Lung (tissue), 12 donors: Measurements from ENCODE around the gene EML1. TPM values are rescaled to one million over a fixed set of nuclear protein-coding genes. Genes with fewer than 3 reads are reported as not detected.

ENCODE experiments used
- ATAC-seq: fragments of 200-7000 bp; cut with Tn5 transposase; one replicate; pipeline ENCODE4 v1.9.1; 2020; ENCODE audit warnings: moderate number of reproducible peaks; ENCODE audit not compliant: insufficient read depth, low FRiP score
- DNase-seq, 3 donors: peaks; one replicate each; pipeline ENCODE4 v3.0.0-alpha.2; 2013 to 2017
- H3K27ac ChIP-seq, 2 donors: one replicate each; pipeline ENCODE4 v1.5.1; 2013; ENCODE audit warnings: mild to moderate bottlenecking in 2 of 2, moderate library complexity in 2 of 2, control low read depth in 1 of 2, inconsistent platforms in 1 of 2, low read depth in 1 of 2, low read length in 1 of 2
- H3K27me3 ChIP-seq, 3 donors: one replicate each; pipeline ENCODE4 v1.5.1; 2013; ENCODE audit warnings: low read length in 2 of 3; ENCODE audit not compliant: control insufficient read depth in 3 of 3, insufficient read depth in 3 of 3
- H3K36me3 ChIP-seq, 4 donors: one replicate each; pipeline ENCODE4 v1.5.1; 2013; ENCODE audit warnings: low read length in 4 of 4, mild to moderate bottlenecking in 1 of 4, moderate library complexity in 1 of 4; ENCODE audit not compliant: control insufficient read depth in 4 of 4, insufficient read depth in 4 of 4
- H3K4me1 ChIP-seq, 5 donors: one replicate each; pipeline ENCODE4 v1.5.1; 2013; ENCODE audit warnings: low read length in 5 of 5, mild to moderate bottlenecking in 2 of 5, moderate library complexity in 1 of 5; ENCODE audit not compliant: control insufficient read depth in 5 of 5, insufficient read depth in 5 of 5
- H3K4me3 ChIP-seq: one replicate; pipeline ENCODE4 v1.5.1; 2013; ENCODE audit warnings: mild to moderate bottlenecking, control low read depth, moderate library complexity
- H3K9ac ChIP-seq, 2 donors: one replicate each; pipeline ENCODE4 v1.5.1; 2013; ENCODE audit warnings: low read length in 2 of 2, control low read depth in 1 of 2; ENCODE audit not compliant: insufficient read depth in 1 of 2
- H3K9me3 ChIP-seq, 4 donors: one replicate each; pipeline ENCODE4 v1.5.1; 2013; ENCODE audit warnings: low read length in 3 of 4, mild to moderate bottlenecking in 1 of 4, moderate library complexity in 1 of 4; ENCODE audit not compliant: control insufficient read depth in 4 of 4, insufficient read depth in 3 of 4
- WGBS, 2 donors: extraction: QIAGEN DNeasy Blood & Tissue Kit; methylation state at CpG; one replicate each; pipeline ENCODE4 v1.1.7; 2013; 5-methylcytosine and 5-hydroxymethylcytosine counted together
- polyA plus RNA-seq, 2 donors: library from polyadenylated mRNA; stranded (reverse); fragments of 200-250 nt; gene quantifications; one replicate each; pipeline ENCODE4 v1.2.1, GENCODE V29; 2013
- total RNA-seq, 2 donors: library from RNA; depleted of rRNA in 1 of 2; stranded (reverse); fragments of >200 nt in 1 of 2; gene quantifications; one replicate each; pipeline ENCODE4 v1.2.1, GENCODE V29; 2014 to 2021
- TF ChIP-seq, protein P1 (sequence below): IDR thresholded peaks from 2 replicates; pipeline ENCODE4 v1.5.1; 2012; ENCODE audit warnings: mild to moderate bottlenecking; ENCODE audit errors: control extremely low read depth, extremely low read depth
- donor health status: control.
- donor health status: control.
- donor health status: Bipolar disorder and iron deficiency.
- donor health status: healthy.
- donor health status: DM: yes; HTN: yes; CAD: no.

EML1 gene
- total and polyA plus RNA-seq, 4 donors = 6.7 to 88.0 (median 22.8) TPM

DNA sequence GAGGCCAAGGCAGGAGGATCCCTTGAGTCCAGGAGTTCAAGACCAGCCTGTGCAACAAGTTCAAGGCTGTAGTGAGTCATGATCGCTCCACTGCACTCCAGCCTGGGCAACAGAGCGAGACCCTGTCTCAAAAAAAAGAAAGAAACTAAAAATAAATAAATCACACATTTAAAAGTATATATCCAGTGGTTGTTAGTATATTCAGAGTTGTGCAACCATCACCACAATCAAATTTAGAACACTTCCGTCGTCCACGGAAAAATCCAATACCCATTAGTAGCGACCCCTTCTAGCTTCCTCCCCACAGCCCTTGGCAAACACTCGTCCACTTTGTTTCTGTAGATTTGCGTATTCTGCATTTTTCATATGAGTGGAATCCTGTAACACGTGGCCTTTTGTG is 44.7 kb upstream of the EML1 start:
- 70 to 78% methylated on average over 9 of the region's 9 CpGs for WGBS, 2 donors
- Histone ChIP-seq H3K4me1 (peaks cover 14 to 47% (median 17%) of the 10 kb centered on the region in 5 donors), H3K27ac (no peak overlapping the region), H3K36me3 (no peaks in the 10 kb centered on the region), H3K9me3 (no peaks in the 10 kb centered on the region), H3K9ac (no peak overlapping the region), H3K27me3 (peaks cover 0 to 4% (median 0%) of the 10 kb centered on the region in 3 donors), H3K4me3 (no peak overlapping the region)
- DNase-seq = no peak
- ATAC-seq = no peak
- TF ChIP-seq, protein P1, sequence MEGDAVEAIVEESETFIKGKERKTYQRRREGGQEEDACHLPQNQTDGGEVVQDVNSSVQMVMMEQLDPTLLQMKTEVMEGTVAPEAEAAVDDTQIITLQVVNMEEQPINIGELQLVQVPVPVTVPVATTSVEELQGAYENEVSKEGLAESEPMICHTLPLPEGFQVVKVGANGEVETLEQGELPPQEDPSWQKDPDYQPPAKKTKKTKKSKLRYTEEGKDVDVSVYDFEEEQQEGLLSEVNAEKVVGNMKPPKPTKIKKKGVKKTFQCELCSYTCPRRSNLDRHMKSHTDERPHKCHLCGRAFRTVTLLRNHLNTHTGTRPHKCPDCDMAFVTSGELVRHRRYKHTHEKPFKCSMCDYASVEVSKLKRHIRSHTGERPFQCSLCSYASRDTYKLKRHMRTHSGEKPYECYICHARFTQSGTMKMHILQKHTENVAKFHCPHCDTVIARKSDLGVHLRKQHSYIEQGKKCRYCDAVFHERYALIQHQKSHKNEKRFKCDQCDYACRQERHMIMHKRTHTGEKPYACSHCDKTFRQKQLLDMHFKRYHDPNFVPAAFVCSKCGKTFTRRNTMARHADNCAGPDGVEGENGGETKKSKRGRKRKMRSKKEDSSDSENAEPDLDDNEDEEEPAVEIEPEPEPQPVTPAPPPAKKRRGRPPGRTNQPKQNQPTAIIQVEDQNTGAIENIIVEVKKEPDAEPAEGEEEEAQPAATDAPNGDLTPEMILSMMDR = no peak

DNA sequence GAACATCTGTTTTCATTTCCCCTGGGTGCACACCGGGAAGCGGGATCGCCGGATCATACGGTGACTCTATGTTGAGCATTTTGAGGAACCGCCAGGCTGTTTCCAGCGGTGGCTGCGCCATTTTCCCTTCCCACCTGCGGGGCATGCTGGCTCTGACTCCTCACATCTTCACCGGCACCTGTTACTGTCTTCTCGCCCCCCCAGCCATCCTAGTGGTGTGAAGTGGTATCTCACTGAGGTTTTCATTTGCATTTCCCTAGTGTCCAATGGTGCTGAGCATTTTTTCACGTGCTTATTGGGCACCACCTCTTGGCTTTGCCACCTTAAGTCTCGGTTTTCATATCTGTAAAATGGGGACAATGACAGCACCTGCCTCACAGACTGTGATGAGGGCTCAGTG is 44.1 kb upstream of the EML1 start:
- H3K27me3 ChIP-seq = peaks cover 0 to 4% (median 0%) of the 10 kb centered on the region in 3 donors
- TF ChIP-seq, protein P1 = no peak
- WGBS, 2 donors = 84 to 94% methylated on average over 13 of the region's 13 CpGs
- H3K9ac ChIP-seq = no peak overlapping the region
- H3K27ac ChIP-seq = no peak overlapping the region
- no peaks in the 10 kb centered on the region for H3K36me3 ChIP-seq
- no peaks in the 10 kb centered on the region for H3K9me3 ChIP-seq
- ATAC-seq (no peak), DNase-seq (no peak)
- H3K4me3 ChIP-seq = no peak overlapping the region
- peaks cover 14 to 48% (median 17%) of the 10 kb centered on the region in 5 donors for H3K4me1 ChIP-seq

DNA sequence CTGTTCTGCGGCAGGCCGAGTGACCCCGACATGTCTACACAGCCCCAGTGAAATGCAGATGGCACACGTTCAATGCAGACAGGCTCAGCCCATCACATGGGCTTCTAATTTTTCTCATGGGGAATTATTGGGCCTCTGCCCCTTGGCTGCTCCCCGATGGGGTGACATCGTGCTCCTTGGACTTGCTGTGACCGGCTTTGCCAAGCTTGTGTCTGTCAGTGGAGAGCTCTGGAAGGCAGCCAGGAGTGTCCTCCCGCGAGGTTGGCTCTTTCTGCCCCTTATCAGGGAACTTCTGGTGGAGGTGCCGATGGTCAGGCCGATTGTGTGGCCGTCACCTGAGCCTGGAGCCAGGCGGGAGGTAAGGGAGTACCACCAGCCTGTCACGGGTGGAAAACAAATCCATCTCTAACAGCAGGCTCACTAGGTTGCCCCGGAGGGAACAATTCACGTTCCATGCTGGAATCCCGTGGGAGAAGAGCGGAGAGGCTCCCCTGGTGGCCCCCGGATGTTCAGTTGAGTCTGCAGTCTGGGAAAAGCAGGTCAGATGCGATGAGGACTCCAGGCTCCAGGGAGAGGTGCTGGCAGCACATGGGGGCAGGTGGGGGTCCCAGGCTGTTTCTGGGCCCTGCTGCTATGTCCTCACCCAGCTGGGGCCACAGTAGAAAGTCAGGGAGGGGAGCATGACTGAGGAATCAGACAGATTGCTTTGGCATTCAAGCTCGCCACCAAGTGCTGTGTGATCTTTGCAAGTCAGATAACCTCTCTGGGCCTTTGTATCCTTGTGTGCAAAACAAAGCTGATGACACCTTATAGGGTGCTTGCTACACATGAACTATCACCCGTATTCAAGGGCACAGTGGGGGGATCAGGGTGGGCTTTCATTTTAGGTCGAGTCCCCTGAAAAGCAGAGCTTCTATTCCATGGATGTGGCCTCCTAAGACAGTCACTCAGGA is 43.2 kb upstream of the EML1 start:
- TF ChIP-seq, protein P1 = no peak
- ATAC-seq (no peak), DNase-seq (peak; percentile 57 to 74 (median 73))
- Histone ChIP-seq H3K9ac (no peak overlapping the region), H3K4me1 (peaks cover 16 to 48% (median 17%) of the 10 kb centered on the region in 5 donors), H3K27ac (peak overlapping the region in 1 of 2 donors; percentile 46), H3K9me3 (no peaks in the 10 kb centered on the region), H3K36me3 (no peaks in the 10 kb centered on the region), H3K4me3 (no peak overlapping the region), H3K27me3 (peaks cover 0 to 4% (median 0%) of the 10 kb centered on the region in 3 donors)
- WGBS, 2 donors = 59 to 75% methylated on average over 23 of the region's 23 CpGs
